K562 (cell line): ENCODE results near the gene PRTFDC1.
A peak's percentile ranks its signal among the peaks of the same experiment; 100 is the strongest.

ENCODE experiments used
- CEBPB ChIP-seq: fragments of 450-650 bp; IDR thresholded peaks from 2 replicates; pipeline ENCODE4 v1.6.1; 2016; ENCODE audit warnings: missing genetic modification characterization, missing compliant biosample characterization
- FIP1L1 ChIP-seq: fragments of 200-400 bp; formaldehyde crosslinking; IDR thresholded peaks from 2 replicates; pipeline ENCODE4 v1.6.1; 2018; ENCODE audit warnings: mild to moderate bottlenecking, low read depth, low read length; ENCODE audit not compliant: poor library complexity, severe bottlenecking
- JUND ChIP-seq, 2 experiments: IDR thresholded peaks; 2 replicates in 1 of 2; 3 replicates in 1 of 2; pipeline ENCODE4 v1.6.1; 2011; ENCODE audit warnings: borderline replicate concordance in 2 of 2, low read depth in 2 of 2, low read length in 2 of 2, improper control_type of control experiment in 1 of 2, missing biosample characterization in 1 of 2, missing genetic modification characterization in 1 of 2, missing genetic modification reagents in 1 of 2
- TF ChIP-seq, protein P1 (sequence below): fragments of 150-350 bp; conservative IDR thresholded peaks from 2 replicates; pipeline ENCODE4 v1.6.1; 2014; ENCODE audit warnings: low read length

- TF ChIP-seq, protein P1, sequence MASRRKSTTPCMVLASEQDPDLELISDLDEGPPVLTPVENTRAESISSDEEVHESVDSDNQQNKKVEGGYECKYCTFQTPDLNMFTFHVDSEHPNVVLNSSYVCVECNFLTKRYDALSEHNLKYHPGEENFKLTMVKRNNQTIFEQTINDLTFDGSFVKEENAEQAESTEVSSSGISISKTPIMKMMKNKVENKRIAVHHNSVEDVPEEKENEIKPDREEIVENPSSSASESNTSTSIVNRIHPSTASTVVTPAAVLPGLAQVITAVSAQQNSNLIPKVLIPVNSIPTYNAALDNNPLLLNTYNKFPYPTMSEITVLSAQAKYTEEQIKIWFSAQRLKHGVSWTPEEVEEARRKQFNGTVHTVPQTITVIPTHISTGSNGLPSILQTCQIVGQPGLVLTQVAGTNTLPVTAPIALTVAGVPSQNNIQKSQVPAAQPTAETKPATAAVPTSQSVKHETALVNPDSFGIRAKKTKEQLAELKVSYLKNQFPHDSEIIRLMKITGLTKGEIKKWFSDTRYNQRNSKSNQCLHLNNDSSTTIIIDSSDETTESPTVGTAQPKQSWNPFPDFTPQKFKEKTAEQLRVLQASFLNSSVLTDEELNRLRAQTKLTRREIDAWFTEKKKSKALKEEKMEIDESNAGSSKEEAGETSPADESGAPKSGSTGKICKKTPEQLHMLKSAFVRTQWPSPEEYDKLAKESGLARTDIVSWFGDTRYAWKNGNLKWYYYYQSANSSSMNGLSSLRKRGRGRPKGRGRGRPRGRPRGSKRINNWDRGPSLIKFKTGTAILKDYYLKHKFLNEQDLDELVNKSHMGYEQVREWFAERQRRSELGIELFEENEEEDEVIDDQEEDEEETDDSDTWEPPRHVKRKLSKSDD, result no peak
- TF ChIP-seq CEBPB (tag) (no peak), JUND (IDR thresholded peaks at IDR 0.05; ENCODE audit: borderline replicate concordance, low read depth, low read length) (peak; percentile 62; the same call in 1 of the 2 replicates), JUND (tag; IDR thresholded peaks at IDR 0.05; ENCODE audit: borderline replicate concordance, low read depth, low read length) (no peak), FIP1L1 (no peak)
Measured at GRCh38 chr10:24814568-24815313, 137.7 kb downstream of the PRTFDC1 start.
